Activated T-cell treated with anti-CD3 and anti-CD28 coated beads, Interleukin-2, amount 50 U/mL, for 48 hours (primary cell): ENCODE results near the gene KLHL17.

Experiments used
- DNase-seq, 2 experiments: peaks; one replicate each; pipeline ENCODE4 v3.0.0-alpha.2; 2020

KLHL17 gene

DNA sequence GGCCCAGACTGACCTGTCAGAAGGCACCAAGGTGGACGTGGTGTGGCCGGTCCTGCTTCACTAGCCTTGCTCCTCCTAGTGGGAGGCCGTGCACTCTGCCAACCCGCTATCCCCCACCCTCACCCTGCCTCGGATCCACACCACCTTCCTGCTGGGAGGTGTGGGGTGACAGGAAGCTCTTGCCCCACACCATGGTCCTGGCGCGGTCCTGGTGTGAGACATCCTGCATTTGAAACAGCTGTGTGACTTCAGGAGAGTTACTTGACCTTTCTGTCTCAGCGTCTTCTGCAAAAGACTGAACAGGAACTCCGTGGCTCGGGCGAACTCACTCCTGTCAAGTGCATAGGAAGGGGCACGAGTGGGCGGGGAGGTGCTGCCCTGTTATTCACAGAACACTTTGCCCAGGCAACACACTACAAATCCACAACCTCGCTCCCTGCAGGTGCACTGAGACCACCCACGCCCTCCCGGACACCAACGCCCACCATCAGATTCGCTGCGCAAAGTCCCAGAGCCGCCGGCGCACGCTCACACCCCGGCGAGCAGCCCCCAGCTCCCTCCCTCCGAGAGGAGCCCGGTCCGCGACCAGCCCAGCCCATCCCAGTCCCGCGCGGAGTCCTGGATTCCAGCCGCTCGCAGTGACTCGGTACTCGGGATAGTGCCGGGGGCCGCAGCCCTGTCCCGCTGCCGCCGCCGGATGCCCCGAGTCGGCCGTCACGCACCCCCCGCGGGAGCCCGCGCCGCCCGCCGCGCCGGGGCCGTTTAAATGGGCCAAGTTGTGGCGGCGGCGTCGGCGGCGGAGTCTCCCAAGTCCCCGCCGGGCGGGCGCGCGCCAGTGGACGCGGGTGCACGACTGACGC lies 37.0 kb upstream of the KLHL17 start, which contains the start of gene SAMD11:
SAMD11 (plus strand) TSS at position 793 of the 860 bp plus-strand sequence. CDS start 509 bp downstream, outside the sequence.
- DNase-seq: peak; percentile 71 to 72

DNA sequence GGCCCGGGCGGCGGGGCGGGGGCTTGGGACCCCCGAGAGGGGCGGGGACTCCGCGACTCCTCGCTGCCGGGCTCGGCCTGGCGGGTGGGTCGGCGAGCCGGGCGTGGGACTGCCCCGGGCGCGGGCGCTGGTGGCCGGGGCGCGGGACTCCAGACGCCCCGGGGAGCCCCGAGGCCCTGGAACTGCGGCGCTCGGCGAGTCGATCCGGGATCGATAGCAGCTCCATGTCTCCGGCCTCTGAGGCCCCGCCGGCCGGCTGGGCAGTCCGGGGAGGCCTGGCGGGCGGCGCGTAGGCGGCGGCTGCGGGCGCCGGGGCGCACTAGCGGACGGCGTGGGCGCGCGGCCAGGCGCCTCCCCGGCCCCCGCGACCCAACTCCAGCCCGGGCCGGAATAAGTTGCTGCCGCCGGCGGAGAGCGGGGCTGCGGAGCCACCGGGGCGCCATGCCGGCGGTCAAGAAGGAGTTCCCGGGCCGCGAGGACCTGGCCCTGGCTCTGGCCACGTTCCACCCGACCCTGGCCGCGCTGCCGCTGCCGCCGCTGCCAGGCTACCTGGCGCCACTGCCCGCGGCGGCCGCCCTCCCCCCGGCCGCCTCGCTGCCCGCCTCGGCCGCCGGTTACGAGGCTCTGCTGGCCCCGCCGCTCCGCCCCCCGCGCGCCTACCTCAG lies 36.3 kb upstream of the KLHL17 start:
- no peak for DNase-seq

DNA sequence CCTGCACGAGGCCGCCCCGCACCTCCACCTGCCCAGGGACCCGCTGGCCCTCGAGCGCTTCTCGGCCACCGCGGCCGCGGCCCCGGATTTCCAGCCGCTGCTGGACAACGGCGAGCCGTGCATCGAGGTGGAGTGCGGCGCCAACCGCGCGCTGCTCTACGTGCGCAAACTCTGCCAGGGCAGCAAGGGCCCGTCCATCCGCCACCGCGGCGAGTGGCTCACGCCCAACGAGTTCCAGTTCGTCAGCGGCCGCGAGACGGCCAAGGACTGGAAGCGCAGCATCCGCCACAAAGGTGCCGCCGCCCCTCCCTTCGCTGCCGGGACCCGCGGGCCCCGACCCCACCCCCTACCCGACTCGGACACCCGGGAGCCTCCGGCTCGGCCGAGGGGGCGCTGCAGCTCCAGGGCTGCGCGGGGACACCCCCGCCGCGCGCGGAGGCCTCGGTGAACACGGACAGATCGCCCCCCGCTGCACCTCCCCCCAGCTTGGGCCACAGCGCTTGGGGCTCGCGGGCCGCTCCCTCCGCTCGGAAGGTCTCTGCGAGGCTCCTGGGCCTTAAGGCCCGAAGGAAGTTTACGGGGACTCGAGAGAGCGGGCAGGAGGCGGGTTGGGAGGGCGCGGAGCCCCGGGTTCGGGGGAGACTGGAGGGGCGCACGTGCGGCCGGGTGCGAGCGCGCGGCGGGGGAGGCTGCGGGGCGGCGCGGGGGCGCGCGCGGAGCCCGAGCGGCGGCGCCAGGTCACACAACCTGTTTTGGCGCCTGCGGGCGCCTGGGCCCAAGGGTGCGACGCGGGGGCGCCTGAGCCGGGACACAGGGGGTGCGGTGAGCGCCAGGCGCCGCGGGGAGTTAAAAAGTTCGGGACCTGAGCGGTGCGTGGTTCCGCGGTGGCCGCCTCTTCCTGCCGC lies 35.5 kb upstream of the KLHL17 start:
- peak in 1 of 2 experiments; percentile 48 for DNase-seq

DNA sequence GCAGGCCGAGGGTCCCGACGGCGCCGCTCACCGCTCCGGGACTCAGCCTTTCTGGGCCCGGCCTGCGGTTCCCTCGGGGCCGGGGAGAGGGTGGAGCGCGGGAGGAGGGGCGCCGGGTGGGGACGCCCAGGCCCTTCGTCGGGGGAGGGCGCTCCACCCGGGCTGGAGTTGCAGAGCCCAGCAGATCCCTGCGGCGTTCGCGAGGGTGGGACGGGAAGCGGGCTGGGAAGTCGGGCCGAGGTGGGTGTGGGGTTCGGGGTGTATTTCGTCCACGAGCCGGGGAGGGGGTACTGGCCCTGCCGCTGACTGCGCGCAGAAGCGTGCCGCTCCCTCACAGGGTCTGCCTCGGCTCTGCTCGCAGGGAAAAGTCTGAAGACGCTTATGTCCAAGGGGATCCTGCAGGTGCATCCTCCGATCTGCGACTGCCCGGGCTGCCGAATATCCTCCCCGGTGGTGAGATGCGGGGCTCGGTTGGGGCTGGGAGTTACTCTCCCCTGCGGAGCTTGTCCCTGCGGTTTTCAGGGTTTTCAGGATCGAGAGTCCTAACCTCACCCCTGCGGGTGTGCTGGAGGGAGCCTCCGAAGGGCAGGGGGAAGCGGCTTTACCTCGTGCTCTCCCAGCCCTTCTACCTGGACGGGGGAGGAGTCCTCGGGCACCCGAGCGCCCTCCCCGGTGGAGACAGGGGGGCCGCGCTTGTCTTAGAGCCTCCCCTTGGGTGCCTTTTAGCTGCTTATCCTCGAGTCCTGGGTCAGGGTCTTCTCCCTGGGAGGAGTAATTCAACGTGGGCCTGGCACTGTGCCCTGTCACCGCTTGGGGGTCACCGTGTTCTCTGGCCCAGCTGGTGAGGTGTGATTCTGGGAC lies 34.6 kb upstream of the KLHL17 start:
- DNase-seq: no peak

DNA sequence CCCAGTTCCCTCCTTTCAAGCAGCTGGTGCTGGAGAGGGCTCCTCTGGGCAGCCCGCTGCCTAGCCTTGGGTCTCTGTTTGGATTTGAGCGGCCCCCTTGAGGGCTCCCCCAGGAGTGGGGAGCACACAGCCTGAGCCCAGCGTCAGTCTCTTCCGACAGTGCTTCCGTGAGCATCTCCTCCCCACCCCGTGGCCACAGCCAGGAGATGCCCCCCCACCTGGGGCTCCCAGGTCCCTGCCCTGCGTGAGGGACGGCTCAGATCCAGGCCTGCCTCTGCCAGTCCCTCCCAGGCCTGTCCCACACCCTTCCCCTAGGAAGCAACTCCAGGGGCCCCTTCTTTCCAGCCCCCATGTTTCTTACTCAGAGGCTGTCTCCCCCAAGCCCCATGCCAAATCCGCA lies 33.1 kb upstream of the KLHL17 start:
- DNase-seq: no peak

DNA sequence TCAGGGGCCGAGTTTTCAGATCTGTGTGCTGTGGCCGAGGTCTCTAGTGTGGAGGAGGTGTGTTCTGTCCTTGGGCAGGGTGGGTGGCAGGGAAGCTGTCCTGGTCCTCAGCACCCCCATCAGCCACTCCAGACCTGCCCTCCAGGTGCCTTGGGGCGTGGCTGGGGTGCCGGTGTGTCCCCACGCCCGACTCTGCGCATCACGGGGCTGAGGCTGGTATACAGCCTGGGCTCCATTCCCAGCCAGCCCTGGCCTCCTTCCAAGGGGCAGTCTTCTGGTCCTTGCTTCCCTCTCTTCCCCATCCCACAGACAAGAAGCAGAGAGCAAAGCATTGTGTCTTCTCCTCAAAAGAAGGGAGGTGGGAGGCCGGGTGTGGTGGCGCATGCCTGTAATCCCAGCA lies 32.6 kb upstream of the KLHL17 start:
- no peak for DNase-seq

DNA sequence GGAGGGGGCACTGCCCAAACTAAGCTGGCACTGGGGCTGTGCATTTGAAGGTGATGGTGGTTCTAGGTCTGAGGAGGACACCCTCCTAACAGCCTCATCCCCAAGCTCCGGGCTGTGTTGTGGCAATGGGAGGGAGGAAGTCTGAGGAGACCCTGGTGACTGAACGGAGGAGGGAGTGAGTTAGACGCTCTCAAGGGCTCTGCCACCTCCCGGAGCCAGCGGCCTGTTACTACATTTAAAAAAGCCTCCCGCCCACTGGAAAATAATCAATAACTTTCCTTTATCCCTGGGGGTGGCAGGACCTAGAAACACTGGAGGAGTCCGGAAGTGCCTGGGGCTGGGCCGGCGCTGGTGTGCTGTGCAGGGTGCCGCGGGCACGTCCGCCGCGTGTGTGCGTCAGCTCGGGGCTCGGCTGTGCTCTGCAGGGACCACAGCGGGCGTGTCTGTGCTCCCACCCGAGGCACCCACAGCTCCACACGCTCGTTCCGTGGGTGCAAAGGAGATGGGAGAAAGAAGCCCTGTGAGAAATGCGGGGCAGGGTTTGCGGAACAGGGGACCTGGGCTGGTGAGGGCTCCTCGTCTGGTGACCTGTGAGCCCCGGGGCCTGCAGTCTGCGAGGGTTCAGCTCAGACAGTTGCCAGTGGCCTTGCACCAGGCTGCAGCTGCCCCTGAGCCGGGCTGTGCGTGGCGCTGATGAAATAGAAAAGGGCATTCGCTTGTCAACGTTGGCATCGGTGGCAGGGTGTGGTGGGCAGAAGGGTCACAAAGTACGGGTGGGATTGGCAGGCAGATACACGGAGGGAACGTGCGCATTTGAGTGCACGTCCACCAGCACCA lies 31.3 kb upstream of the KLHL17 start:
- no peak for DNase-seq

DNA sequence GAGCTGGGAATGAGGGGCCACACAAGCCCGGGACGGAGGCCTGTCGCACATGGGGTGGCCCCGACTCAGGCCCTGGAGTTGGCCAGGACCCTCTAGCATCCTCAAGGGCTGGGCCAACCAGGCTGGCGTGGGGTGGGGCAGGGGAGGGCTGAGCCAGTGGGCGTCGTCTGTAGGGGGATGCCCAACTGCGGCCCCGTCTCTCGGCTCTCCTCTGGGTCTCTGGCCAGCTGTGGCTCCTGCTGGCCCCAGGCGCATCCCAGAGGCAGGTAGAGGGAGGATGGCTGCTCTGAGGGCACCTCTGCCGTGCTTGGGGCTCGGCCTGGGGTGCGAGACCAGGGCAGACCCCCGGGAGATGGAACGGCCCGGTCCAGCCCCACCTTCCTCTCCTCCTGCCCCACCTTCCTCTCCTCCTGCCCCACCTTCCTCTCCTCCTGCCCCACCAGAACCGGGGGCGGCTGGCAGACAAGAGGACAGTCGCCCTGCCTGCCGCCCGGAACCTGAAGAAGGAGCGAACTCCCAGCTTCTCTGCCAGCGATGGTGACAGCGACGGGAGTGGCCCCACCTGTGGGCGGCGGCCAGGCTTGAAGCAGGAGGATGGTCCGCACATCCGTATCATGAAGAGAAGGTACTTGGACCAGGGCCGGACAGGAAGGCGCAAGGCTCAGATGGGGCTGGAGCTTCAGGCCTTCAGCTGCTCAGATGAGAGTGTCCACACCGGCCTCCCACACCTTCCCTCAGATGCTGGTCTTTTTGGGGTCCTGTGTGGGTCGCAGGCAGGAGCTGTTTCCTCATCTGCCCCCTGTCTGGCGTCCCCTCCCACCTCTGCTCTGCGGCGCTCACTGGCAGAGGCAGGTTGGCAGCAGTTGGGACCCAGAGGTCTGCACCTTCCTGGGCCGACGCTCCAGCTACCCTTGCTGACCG lies 30.4 kb upstream of the KLHL17 start:
- DNase-seq: no peak

DNA sequence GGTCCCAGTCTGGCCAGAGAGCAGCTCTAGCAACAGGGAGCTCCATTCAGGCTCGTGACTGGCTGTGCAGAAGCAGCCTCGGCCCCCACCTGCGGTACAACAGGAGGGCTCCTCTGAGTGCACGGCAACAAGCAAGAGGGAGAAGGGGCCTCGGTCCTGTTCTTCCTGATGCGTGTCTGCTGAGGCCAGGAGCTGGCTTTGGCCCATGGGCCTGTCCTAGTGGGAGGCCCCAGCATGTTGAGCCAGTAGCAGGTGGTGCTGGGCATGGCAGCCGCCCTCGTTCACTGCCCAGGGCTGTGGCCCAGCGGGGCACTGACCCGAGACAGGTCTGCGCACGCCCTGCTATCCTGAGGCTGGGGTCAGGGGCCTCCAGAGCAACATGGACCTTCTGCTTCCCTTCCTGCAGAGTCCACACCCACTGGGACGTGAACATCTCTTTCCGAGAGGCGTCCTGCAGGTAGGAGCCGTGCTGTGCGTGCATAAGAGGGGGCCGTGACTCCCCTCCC lies 29.7 kb upstream of the KLHL17 start:
- no peak for DNase-seq

DNA sequence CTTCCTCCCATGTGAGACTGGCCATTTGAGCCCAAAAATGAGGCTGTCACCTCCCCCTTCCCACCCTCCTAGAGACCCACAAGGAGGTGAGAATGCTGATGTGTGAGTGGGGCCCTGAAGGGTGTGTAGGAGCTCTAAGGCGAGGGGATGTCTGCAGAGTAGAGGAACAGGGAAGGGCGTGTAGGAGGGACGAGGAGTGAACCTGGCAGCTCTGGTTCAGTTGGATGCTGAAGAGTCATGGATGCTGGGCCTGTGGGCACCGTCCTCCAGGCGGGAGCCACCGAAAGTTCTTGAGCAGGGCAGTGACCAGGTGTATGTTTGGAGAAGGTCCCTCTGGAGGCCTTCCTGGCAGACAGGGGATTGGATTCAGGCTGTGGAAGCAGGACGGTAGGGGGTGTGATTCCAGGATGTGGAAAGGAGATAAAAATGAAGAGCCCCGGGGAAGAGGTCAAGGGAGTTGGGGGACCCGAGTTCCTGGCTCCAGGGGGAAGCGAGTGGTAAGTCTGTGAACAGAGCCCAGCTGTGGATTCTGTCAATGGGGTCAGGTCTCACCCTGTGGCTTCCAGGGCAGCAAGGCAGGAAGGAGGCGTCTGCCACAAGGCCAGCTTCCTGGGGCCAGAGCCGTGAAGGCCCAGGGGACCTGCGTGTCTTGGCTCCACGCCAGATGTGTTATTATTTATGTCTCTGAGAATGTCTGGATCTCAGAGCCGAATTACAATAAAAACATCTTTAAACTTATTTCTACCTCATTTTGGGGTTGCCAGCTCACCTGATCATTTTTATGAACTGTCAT lies 28.8 kb upstream of the KLHL17 start:
- DNase-seq: no peak

DNA sequence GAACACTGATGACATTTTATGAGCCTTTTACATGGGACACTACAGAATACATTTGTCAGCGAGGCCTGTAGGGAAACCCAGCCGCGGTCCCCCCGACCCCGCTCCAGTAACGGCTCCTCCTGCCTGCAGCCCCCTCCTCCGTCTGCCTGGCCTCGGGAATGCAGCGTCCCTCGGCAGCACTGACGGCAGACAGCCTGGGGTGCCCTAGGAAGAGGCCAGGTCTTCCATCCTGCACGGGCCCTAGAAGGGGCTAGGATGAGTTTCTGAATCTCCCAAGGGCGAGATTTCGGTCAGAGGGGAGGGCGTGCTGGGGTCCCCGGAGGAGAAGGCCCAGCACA lies 28.2 kb upstream of the KLHL17 start:
- DNase-seq: no peak

DNA sequence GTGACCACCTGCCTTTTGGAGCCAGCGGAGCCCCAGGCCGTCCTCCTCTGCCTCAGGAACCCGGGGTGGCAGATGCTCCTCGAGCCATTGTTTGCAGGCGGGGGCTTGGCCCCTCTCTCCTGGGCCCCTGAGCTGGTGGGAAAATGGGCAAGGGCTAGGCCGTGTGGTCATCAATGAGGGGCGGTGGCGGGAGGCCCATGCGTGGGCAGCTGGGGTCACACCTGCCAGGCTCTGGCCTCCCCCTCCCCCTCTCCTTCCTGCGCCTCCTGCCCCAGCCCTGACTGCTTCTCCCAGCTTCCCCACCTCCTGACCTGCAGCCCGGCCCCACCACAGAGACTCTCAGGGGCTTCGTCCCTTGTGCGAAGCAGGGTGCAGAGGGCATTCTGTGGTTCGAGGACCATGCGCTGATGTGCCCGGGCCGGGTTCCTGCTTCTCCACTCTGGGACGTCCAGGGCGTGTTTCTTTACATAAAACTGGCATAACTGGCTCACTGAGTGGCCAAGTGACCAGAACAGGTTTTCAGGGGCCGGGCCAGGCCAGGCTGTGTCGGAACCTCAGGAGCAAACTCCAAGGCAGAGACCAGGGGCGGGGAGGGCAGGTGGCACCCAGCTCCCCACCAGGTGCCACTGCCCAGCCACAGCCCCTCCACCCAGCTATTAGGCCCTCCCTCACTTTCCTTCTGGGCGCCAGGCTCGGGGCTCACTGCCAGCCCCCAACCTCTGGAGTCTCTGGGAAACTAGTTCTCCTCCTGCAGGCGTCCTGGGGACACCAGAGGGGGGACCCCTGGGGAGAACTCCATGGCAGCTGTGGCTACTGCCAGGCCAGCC lies 27.4 kb upstream of the KLHL17 start:
- no peak for DNase-seq

DNA sequence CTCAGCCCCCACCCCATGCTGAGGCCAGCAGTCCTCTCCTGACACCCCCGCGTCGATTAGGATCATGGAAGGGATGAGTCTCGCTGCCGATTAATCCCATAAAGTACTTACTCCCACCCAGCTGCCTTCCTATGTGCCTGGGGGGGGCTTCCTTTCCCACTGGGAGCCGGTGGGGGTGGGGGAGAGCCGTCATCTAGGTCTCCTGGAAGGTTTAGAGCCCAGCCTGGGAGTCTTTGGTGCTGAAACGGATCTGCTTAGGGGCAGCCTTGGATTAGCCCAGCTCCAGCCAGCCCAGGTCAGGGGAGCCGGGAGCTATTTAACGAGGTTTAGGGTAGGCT lies 26.8 kb upstream of the KLHL17 start:
- no peak for DNase-seq

DNA sequence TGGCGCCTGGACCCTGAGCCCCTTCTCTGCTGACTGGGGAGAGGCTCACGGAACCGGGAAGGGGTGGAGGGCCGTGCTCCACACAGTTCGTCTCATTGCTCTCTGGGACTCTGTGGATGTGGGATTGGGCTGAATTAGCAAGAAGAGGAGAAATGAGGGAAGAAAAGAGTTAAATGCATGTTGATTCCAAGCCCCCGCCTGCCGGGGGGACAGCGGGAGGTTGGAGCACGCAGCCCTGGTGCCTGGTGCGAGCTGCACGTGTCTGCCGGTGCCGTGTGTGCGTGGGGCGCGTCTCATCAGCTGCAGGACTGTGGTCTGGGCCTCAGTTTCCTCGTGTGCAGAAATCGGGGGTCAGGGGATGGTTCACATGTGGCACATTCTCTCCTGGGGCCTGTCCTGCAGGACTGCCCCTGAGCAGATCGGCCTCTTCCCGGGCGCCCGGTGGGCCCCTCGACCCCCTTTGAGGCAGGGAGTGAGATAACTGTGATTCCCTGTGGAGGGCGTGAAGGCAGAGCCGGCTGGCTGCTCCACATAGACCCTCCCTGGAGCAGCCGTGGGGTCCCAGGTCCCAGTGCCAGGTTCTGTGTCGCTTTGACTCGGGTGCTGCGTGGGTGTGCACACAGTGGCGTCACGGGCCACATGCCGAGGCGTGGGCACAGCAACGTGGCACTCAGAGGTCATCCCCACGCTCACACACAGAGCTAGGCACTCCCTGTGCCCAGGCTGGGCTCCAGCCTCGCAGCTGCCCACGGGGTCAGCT lies 25.2 kb upstream of the KLHL17 start:
- DNase-seq: no peak

DNA sequence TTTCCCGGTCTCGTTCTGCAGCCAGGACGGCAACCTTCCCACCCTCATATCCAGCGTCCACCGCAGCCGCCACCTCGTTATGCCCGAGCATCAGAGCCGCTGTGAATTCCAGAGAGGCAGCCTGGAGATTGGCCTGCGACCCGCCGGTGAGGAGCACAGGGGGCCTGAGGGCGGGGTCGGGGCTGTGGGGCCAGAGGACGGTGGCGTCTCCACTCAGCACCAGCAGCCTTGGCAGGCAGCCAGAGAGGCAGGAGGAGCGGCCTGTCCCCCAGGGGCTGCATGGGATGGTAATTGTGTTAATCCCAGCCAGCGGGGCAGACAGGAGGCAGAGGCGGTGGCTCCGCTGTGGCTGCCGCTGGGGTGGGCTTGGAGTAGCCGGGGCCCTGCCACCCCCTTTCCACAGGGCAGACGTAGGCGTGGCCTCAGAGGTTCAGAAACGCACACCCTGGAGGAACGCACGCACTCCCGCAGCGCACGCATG lies 24.6 kb upstream of the KLHL17 start:
- no peak for DNase-seq

DNA sequence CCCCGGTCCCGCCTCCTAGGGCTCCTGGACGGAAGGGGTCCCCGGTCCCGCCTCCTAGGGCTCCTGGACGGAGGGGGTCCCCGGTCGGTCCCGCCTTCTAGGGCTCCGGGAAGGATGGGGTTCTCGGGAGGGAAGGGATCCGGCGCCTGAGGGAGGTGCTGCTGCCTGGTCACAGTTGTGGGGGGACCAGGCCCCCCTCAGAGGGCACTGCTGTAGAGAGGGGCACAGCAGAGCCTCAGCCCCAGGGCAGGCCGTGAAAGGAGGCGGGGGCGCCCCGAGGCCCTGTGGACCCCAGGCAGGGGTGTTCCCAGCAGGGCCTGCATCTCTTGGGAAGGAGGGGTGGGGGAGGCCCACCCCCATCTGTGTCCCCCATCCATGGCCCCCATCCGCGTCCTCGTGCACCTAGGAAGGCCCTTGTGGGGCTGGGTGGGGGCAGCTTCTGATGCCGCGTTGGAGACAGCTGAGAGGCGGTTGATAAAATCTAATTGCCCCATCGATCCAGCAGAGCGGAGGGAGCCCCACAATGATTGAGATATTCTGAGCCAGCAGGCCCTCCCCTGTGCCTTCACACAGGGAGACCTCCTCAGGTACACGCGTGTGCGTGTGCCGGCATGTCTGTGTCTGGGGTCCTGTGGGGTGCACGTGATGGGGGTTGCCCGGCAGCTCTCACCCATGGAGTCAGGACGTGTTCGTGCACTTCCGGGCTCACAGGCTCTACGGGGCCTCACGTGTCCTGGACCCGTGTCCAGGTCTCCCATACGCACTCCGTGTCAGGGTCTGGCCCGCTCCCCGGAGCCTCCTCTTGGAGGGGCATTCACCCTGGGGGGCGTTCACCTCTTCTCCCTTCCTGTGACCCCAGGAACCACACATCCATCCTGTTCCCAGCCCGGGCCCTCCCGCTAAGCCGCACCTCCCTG lies 23.8 kb upstream of the KLHL17 start:
- DNase-seq: no peak
